Measurements from ENCODE around the gene CTNNBL1. TPM values are rescaled to one million over a fixed set of nuclear protein-coding genes. Genes with fewer than 3 reads are reported as not detected.

Gene CTNNBL1
- total RNA-seq, 1 donor from 2014 or later: 80.0 TPM

DNA sequence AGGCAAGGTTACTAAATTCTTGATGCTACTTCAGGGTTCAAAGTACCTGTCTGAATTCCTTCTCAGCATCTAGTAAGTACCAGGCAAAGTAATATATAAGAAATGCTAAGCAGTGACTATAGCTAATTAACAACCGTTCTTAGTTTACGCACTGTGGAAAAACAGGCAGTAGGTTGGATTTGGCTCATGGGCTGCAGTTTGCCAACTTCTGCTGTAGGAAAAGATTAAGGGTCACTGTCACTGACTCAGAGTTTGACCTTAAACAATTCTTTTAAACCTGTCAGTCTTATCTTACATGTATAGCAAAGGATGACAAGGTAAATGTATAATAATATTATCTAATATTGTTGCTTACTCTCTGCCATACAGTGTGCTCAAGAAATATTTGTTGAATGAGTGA is 42.3 kb downstream of the CTNNBL1 start:
- intact Hi-C loops (cut with micrococcal nuclease): no loop called here

GRCh38 chr20:37737826-37738420 is 44.1 kb downstream of the CTNNBL1 start:
- intact Hi-C loops (cut with micrococcal nuclease): no loop called here

DNA sequence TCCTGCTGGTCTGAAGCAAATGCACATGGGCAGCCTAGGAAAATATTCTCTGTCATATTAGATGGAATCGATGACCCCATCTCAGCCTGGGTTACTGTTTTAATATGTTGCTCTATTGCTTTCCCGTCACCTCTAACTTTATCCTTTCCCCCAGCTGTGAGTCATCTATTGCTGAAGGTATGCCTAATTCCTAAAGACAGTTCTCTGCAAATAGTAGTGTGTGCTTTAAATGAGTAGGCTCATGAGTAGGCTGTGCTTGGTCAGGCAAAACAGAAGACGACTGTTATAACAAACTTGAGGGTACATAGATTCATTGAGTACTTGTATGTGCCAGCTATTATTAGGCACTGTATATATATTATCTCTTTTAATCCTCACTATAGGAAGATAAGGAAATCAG is 47.2 kb downstream of the CTNNBL1 start:
- intact Hi-C loops (cut with micrococcal nuclease): no loop called here

DNA sequence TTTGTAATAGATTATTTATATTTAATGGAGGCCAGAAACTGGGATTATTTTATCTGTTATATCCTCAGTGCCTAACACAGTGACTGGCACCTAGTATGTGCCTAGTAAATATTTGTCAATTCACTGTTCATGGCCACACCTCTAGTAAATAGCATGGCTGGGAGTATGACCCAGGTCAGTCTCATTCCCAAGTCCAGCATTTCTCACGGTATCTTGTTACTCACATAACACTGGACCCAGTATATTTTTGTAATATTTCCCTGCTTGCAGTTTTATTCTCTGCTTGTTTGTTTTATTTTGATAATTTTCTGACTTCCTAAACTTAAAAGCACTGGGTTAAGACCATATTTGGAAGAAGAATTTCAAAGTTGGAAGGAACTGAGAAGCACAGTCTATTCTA is 47.7 kb downstream of the CTNNBL1 start:
- intact Hi-C loops (cut with micrococcal nuclease): no loop called here

- intact Hi-C loops (cut with micrococcal nuclease): no loop called here
These were observed 48.3 kb downstream of the CTNNBL1 start for GRCh38 chr20:37742131-37742530.

- intact Hi-C loops (cut with micrococcal nuclease): no loop called here
These were observed 50.5 kb downstream of the CTNNBL1 start for GRCh38 chr20:37744347-37744746.

DNA sequence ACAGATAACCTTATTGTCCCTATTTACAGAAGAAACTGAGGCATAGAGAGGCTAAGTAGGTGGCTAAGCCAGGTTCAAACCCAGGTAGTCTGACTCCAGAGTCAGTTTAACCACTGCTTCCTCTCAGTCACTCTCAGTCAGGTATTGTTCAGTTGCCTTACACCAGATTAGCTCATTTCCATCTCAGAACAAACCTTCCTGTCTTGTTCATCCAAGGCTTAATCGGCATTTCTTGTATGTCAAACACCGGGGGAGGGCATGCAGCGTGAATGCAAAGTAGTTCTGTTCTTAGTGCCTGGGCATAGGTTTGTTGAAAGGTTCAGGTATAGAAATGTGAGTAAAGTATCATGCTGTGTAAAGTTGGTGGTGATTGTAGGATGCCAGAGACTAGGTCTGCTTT is 51.7 kb downstream of the CTNNBL1 start:
- intact Hi-C loops (cut with micrococcal nuclease): no loop called here

- intact Hi-C loops (cut with micrococcal nuclease): no loop called here
These were observed 54.2 kb downstream of the CTNNBL1 start for GRCh38 chr20:37748015-37748414.

GRCh38 chr20:37749218-37749617 is 55.4 kb downstream of the CTNNBL1 start:
- intact Hi-C loops (cut with micrococcal nuclease): no loop called here

DNA sequence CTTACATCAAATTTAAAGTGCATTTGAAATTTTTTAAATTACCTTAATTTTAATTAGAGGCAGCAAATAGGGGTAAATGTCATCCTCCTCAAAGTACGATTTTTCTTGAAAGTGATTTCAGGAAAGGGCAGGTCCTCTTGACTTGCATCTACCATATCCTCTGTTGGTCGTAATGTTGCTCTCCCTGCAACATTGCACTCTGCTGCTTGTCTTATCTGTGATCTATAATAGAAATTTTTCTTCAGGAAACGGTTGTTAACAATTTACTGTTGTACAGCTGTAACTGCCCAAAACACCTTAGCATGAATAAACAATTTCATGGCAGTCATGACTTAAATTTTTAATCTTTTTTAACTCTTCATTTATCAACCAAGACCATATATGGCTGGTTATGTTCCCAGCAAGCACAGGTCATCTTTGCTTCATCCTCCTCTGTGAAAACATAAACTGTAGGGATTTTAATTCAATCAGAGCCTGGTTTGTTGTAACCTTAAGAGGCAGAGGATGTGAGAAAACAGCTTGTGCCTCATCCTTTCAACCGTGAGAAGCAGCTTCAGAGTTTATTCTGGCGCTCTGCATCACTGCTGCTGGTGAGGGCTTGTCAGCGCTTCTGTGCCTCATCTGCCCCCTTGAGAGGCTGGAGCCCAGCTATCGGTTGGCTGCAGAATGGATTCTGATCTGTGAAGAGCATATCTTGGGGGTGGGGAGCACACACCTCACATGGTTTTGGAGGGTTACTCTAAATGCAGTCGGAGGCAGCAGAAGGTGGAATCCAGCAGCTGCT is 56.0 kb downstream of the CTNNBL1 start:
- intact Hi-C loops (cut with micrococcal nuclease): no loop called here

- intact Hi-C loops (cut with micrococcal nuclease): no loop called here
These were observed 61.8 kb downstream of the CTNNBL1 start for GRCh38 chr20:37755665-37756064.

DNA sequence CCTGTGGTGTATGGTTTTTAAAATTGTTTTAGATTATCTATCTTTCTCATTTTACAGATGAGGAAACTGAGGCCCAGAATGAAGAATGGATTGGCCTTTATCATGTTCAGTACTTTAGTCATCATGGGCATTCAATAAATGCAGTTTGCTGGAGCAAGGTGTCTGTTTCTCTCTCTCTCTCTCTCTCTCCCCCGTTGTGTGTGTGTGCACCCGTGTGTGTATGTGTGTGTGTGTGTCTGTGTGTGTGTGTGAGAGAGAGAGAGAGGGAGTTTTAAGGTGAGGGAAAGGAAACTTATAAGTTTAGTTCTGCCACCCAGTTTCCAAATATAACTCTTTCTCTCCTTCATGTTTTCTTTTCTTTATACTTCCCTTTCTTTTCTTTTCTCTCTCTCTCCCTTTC is 62.4 kb downstream of the CTNNBL1 start:
- intact Hi-C loops (cut with micrococcal nuclease): no loop called here

DNA sequence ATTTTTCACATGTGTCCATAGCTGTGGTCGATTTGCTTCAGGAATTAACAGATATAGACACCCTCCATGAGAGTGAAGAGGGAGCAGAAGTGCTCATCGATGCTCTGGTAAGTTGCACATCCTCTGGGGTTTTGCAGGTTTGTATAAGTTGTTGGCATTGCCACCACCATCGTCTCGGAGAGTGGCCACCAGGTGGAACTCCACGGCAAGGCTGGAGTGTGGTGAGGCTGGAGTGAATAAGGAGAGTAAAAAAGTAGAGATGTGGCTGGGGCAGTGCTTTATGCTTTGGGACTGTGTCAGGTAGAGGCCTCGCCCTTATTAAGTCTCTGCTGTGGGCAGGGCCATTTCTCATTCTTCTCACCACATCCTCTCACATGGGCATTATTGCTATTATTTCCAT is 63.7 kb downstream of the CTNNBL1 start:
- intact Hi-C loops (cut with micrococcal nuclease): no loop called here

GRCh38 chr20:37758332-37758731 is 64.5 kb downstream of the CTNNBL1 start:
- intact Hi-C loops (cut with micrococcal nuclease): no loop called here

DNA sequence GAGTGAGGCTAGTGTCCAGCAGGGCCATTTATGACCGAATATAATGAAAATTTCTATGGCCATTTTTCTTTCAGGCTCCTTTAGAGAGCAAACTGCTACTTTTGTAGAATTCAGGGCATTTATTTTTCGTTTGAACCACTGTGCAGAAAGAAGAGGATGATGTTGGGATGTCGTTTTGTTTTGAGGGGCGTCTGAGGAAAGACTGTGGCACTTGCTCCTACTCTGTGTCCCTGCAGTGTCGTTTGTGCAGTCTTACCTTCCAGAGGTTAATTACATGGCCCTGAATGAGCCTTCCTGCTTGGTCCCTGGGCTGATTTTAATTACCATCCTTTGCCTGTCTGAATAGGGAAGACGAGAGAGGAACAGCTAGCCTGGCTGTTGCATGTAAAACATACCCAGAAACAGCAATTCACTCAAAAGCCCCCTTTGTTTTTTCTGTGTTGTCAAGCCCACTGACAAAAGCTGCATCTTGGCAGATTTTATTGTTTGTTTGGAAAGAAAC is 65.3 kb downstream of the CTNNBL1 start:
- intact Hi-C loops (cut with micrococcal nuclease): no loop called here

DNA sequence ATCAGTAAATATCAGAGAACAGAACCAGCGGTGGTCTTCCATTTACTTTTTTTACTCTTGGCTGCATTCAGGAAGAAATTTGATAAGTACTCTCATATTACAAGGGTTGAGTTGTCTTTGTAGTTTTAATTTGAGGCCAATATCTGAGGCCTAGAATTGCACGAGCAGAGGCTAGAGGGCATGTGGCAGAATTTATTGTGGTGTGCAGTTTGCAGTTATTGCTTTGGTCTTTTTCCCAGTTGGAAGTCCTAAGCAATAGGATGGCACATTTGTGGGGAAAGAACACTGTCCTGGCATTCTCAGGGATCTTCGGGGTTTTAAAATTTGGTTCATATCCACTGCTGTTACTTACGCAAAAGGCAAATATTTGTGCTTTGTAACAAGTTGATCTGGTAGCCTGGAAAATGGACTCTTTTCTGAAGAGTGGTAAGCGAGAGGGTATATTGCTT is 66.0 kb downstream of the CTNNBL1 start:
- intact Hi-C loops (cut with micrococcal nuclease): no loop called here

DNA sequence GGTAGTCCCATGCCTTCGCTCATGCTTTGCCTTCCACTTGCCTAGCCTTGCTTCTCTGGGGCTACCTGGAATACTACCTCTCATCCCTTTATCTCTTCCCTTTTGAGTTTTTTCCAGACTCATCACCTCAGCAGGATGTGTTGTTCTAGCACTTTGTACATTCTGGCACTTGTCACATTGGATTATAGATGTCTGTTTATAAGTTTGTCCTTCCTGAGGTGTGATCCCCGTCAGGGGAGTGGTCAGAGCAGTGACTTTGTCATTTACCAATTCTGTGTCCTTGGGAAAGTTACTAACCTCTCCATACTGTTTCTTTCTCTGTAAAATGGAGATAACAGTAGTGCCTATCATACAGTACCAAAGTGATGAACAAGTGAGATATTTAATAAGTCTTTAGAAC is 66.5 kb downstream of the CTNNBL1 start:
- intact Hi-C loops (cut with micrococcal nuclease): no loop called here

- intact Hi-C loops (cut with micrococcal nuclease): no loop called here
These were observed 69.1 kb downstream of the CTNNBL1 start for GRCh38 chr20:37762716-37763485.

DNA sequence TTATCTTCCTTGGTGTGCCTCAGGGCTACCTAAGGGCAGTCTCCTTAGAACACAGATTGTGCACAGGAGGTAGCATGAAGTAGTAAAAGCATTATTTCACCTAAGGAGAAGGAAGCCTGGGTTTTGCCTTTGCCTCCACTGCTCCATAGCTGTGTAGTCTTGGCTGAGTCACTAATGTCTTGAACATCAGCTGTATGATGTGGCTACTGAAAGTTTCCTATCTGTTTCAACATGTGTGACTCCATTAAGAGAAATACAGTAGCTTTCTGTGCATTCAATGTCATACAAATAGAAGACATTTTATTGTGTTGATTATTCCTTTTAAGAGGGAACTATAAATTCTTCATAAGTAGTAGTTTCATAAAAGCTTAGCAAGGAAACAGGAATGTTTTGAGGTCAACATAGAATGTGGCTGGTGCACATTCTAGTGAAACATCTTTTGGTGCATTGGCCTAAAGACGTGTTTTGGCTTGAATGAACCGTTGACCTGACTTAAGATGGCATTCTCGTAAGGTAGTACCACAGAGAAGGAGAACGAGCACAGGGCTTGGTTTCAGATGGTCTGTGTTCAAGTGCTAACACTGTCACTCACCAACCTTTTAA is 70.6 kb downstream of the CTNNBL1 start:
- intact Hi-C loops (cut with micrococcal nuclease): no loop called here

GRCh38 chr20:37770908-37771307 is 77.1 kb downstream of the CTNNBL1 start:
- intact Hi-C loops (cut with micrococcal nuclease): no loop called here

DNA sequence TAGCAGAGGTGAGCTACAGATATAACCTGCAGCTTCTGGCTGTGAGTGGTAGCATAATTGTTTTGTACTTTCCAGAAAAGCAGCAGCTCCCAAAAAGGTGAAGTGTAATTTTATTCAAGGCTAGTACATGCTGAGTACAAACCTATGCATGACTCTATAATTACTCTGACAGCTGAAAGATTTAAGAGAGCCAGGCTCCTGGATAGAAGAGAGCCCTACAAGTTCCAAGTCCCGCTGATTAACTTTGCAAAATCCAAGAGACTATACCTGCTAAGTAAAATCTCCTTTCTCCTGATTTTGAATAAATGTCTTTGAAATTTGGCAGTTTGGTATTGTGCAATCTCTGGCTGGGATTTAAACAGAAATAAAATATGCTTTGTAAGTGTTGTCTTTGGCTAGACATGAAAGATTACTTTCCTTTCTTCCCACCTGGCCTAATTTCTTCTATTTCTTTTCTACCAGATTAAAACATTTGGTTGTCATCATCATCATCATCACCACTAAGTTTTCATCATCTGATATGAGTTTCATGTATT is 79.5 kb downstream of the CTNNBL1 start:
- intact Hi-C loops (cut with micrococcal nuclease): no loop called here

Data from T-helper 1 cell treated with Interleukin-12 subunit alpha and Interleukin-12 subunit beta and Interleukin-4 antibody, amounts not matched to agents 30 ng/mL and 1 ng/mL, for 36 hours (primary cell).